Thoracic aorta (tissue), 2 donors: ENCODE data around the gene NOL7. TPM values are rescaled to one million over a fixed set of nuclear protein-coding genes. Genes with fewer than 3 reads are reported as not detected.

Source experiments
- ATAC-seq: fragments of 150-250 bp; one replicate; pipeline ENCODE4 v1.8.0; 2017; ENCODE audit warnings: low read depth; ENCODE audit not compliant: insufficient number of reproducible peaks, low FRiP score
- DNase-seq: peaks from one replicate; pipeline ENCODE4 v3.0.0-alpha.2; 2020; ENCODE audit warnings: low spot score
- H3K27ac ChIP-seq, 2 donors: fragments of 200-600 bp; sonication (generic); 1 replicate in 1 of 2; 2 replicates in 1 of 2; pipeline ENCODE4 v1.5.1; 2016; ENCODE audit warnings: mild to moderate bottlenecking in 2 of 2, moderate library complexity in 2 of 2
- H3K27me3 ChIP-seq: fragments of 200-600 bp; sonication (generic); replicated peaks from 2 replicates; pipeline ENCODE4 v1.6.0; 2016; ENCODE audit warnings: mild to moderate bottlenecking; ENCODE audit not compliant: insufficient read depth
- H3K36me3 ChIP-seq: fragments of 200-600 bp; sonication (generic); one replicate; pipeline ENCODE4 v1.5.1; 2016
- H3K4me1 ChIP-seq, 2 donors: fragments of 200-600 bp; sonication (generic); 1 replicate in 1 of 2; 2 replicates in 1 of 2; pipeline versions ENCODE4 v1.5.1 to v1.6.0; 2016; ENCODE audit warnings: low read depth in 2 of 2, mild to moderate bottlenecking in 1 of 2; ENCODE audit not compliant: control insufficient read depth in 1 of 2
- H3K4me3 ChIP-seq: fragments of 200-600 bp; sonication (generic); 2 replicates; pipeline ENCODE4 v1.5.1; 2016; ENCODE audit warnings: mild to moderate bottlenecking
- H3K9me3 ChIP-seq: fragments of 200-600 bp; sonication (generic); 2 replicates; pipeline ENCODE4 v1.5.1; 2016
- CTCF ChIP-seq: fragments of 200-600 bp; sonication (generic); IDR thresholded peaks from one replicate; pipeline ENCODE4 v1.5.1; 2019; ENCODE audit warnings: antibody characterized with exemption
- total RNA-seq, 2 donors: library from RNA; depleted of rRNA; stranded (reverse); fragments of >200 nt; gene quantifications; one replicate each; pipeline versions ENCODE4 v1.1.0 to v1.2.3, GENCODE V29; 2016

Gene NOL7
- total RNA-seq, 2 donors from 2014 or later, result 75.3 to 96.0 TPM

GRCh38 chr6:13624871-13625288 lies 9.7 kb downstream of the NOL7 start:
- H3K36me3 ChIP-seq, result peaks cover 27% of the 10 kb centered on the region
- no peak overlapping the region for H3K27ac ChIP-seq
- H3K4me3 ChIP-seq, result no peak overlapping the region
- no peaks in the 10 kb centered on the region for H3K27me3 ChIP-seq
- H3K9me3 ChIP-seq, result no peaks in the 10 kb centered on the region
- DNase-seq (no peak), ATAC-seq (no peak)
- peaks cover 0 to 1% of the 10 kb centered on the region in 2 donors for H3K4me1 ChIP-seq
- no peak for TF ChIP-seq CTCF

DNA sequence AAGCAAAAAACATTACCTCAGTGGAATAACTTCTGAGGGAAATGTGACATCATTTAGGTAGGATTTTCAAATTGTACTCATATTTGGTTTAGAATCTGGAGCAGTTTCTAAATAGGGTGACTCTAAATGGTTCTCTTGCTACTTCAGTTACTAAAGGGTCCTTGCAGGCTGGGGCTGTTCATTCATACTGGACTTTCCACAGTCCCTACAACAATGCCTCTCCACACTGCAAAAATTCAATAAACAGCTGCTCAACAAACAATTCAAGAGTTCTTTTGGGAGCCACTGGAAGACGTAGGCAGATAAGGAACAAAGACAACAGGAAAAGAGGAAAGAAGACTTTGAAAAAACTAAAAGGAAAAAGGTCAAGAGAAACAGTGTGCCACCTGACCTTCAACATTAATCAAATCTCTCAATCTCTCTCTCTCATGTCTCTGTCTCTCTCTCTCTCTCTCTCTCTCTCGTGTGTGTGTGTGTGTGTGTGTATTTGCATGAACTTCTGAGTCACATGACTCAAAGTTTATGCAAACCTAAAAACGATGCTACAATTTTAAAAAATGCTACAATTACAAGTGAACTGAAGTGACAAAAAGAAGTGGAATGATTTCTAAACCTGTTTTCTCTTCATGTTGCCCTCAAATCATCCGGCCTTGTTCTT lies 14.5 kb downstream of the NOL7 start:
- H3K9me3 ChIP-seq, result no peaks in the 10 kb centered on the region
- DNase-seq (no peak), ATAC-seq (no peak)
- H3K27ac ChIP-seq, result peak overlapping the region in 1 of 2 donors; percentile 50
- H3K36me3 ChIP-seq, result peaks cover 11% of the 10 kb centered on the region
- H3K4me3 ChIP-seq, result no peak overlapping the region
- peaks cover 7 to 15% of the 10 kb centered on the region in 2 donors for H3K4me1 ChIP-seq
- no peaks in the 10 kb centered on the region for H3K27me3 ChIP-seq
- no peak for TF ChIP-seq CTCF

GRCh38 chr6:13630499-13630898 lies 15.4 kb downstream of the NOL7 start:
- no peak for DNase-seq
- Histone ChIP-seq H3K27me3 (no peaks in the 10 kb centered on the region), H3K27ac (no peak overlapping the region), H3K4me1 (peaks cover 7 to 15% of the 10 kb centered on the region in 2 donors), H3K9me3 (no peaks in the 10 kb centered on the region), H3K36me3 (peaks cover 11% of the 10 kb centered on the region), H3K4me3 (no peak overlapping the region)
- ATAC-seq, result no peak
- no peak for TF ChIP-seq CTCF

- ATAC-seq (no peak), DNase-seq (no peak)
- no peak overlapping the region for H3K27ac ChIP-seq
- no peak overlapping the region for H3K4me3 ChIP-seq
- peaks cover 13% of the 10 kb centered on the region for H3K36me3 ChIP-seq
- peaks cover 7 to 15% of the 10 kb centered on the region in 2 donors for H3K4me1 ChIP-seq
- no peak for TF ChIP-seq CTCF
- H3K9me3 ChIP-seq, result no peaks in the 10 kb centered on the region
- no peaks in the 10 kb centered on the region for H3K27me3 ChIP-seq
These were observed 18.2 kb downstream of the NOL7 start for GRCh38 chr6:13633343-13633742.

- H3K4me1 ChIP-seq, result peaks cover 10 to 13% of the 10 kb centered on the region in 2 donors
- H3K36me3 ChIP-seq, result peaks cover 23% of the 10 kb centered on the region
- TF ChIP-seq CTCF, result no peak
- no peak overlapping the region for H3K27ac ChIP-seq
- DNase-seq, result no peak
- no peak for ATAC-seq
- no peaks in the 10 kb centered on the region for H3K9me3 ChIP-seq
- H3K4me3 ChIP-seq, result no peak overlapping the region
- no peaks in the 10 kb centered on the region for H3K27me3 ChIP-seq
These were observed 21.0 kb downstream of the NOL7 start for GRCh38 chr6:13635948-13636658.
